H1 (cell line): ENCODE measurements around the gene BMERB1. TPM values are rescaled to one million over a fixed set of nuclear protein-coding genes. Genes with fewer than 3 reads are reported as not detected.
"Not testable (repeated sequence)": the region's sequence is repeated elsewhere in the genome, so short reads cannot be mapped to it uniquely, and the experiment has no call there.

ENCODE experiments used
- CTCF ChIA-PET: fragments of 300-600 bp; sonication (Branson Sonifier 250); formaldehyde crosslinking; loops from one replicate; lab custom pipeline; 2021; ENCODE audit not compliant: partially characterized antibody; lab: Charles Lee
- POLR2A ChIA-PET: fragments of 300-600 bp; sonication (Branson Sonifier 250); formaldehyde crosslinking; loops from one replicate; lab custom pipeline; 2021; ENCODE audit warnings: inconsistent platforms; ENCODE audit not compliant: partially characterized antibody; lab: Charles Lee
- DNase-seq, 2 experiments: peaks; one replicate each; pipeline versions ENCODE4 v3.0.0 to v3.0.0-alpha.2; 2010 to 2022; ENCODE audit warnings: low spot score in 2 of 2, low read depth in 1 of 2, mixed read lengths in 1 of 2
- FAIRE-seq: peaks from 2 replicates; lab custom pipeline; 2011; peaks lifted over from hg19 to GRCh38; lab: Jason Lieb, UNC
- H2AFZ ChIP-seq: 2 replicates; pipeline ENCODE4 v1.8.1; 2012; ENCODE audit warnings: low read length, inconsistent platforms
- H2AK5ac ChIP-seq: 2 replicates; pipeline ENCODE4 v1.6.1; 2013; ENCODE audit warnings: low read depth, low read length
- H2BK120ac ChIP-seq: replicated peaks from 2 replicates; pipeline ENCODE3; 2013; ENCODE audit warnings: low read depth, low read length, inconsistent platforms
- H2BK12ac ChIP-seq: 2 replicates; pipeline ENCODE4 v1.6.1; 2013; ENCODE audit warnings: low read depth, low read length
- H2BK15ac ChIP-seq: 2 replicates; pipeline ENCODE4 v1.6.1; 2013; ENCODE audit warnings: low read length
- H2BK20ac ChIP-seq: 2 replicates; pipeline ENCODE4 v1.6.1; 2013; ENCODE audit warnings: low read length
- H2BK5ac ChIP-seq: 2 replicates; pipeline ENCODE4 v1.6.1; 2013; ENCODE audit warnings: low read depth, low read length
- H3K14ac ChIP-seq: 2 replicates; pipeline ENCODE4 v1.6.1; 2013; ENCODE audit warnings: inconsistent platforms; ENCODE audit not compliant: insufficient read length
- H3K18ac ChIP-seq: 2 replicates; pipeline ENCODE4 v1.6.1; 2013; ENCODE audit warnings: low read length; ENCODE audit errors: extremely low read depth
- H3K23ac ChIP-seq: 2 replicates; pipeline ENCODE4 v1.6.1; 2013; ENCODE audit warnings: inconsistent platforms; ENCODE audit not compliant: insufficient read length
- H3K23me2 ChIP-seq: 2 replicates; pipeline ENCODE4 v1.6.1; 2013; ENCODE audit warnings: low read depth, low read length
- H3K27ac ChIP-seq: 2 replicates; pipeline ENCODE4 v1.6.1; 2011; ENCODE audit warnings: low read depth, low read length, inconsistent platforms
- H3K27me3 ChIP-seq, 4 experiments: replicated peaks in 1 of 4; 1 replicate in 1 of 4; 2 replicates in 3 of 4; pipeline versions ENCODE4 v1.6.1 to v1.8.1; 2011 to 2013; ENCODE audit warnings: low read length in 3 of 4, mild to moderate bottlenecking in 3 of 4, inconsistent platforms in 2 of 4, mixed read lengths in 2 of 4, moderate library complexity in 1 of 4; ENCODE audit not compliant: control insufficient read depth in 3 of 4, insufficient read depth in 3 of 4; ENCODE audit errors: extremely low read depth in 1 of 4
- H3K36me3 ChIP-seq, 4 experiments: 2 replicates each; pipeline versions ENCODE4 v1.6.1 to v1.8.1; 2011 to 2013; ENCODE audit warnings: mild to moderate bottlenecking in 4 of 4, low read length in 3 of 4, moderate library complexity in 2 of 4, control low read depth in 1 of 4, inconsistent platforms in 1 of 4; ENCODE audit not compliant: insufficient read depth in 4 of 4, control insufficient read depth in 2 of 4
- H3K4ac ChIP-seq: replicated peaks from 2 replicates; pipeline ENCODE3; 2013; ENCODE audit warnings: low read length, low read depth, mixed read lengths, inconsistent platforms; ENCODE audit not compliant: insufficient read length
- H3K4me1 ChIP-seq, 4 experiments: replicated peaks in 1 of 4; 1 replicate in 1 of 4; 2 replicates in 3 of 4; pipeline versions ENCODE4 v1.6.1 to v1.8.1; 2011 to 2013; ENCODE audit warnings: low read length in 3 of 4, inconsistent platforms in 2 of 4, mixed read lengths in 1 of 4; ENCODE audit not compliant: insufficient read depth in 4 of 4, control insufficient read depth in 3 of 4
- H3K4me2 ChIP-seq, 2 experiments: 2 replicates each; pipeline versions ENCODE4 v1.6.1 to v1.8.1; 2011 to 2013; ENCODE audit warnings: low read depth in 2 of 2, low read length in 2 of 2, control low read depth in 1 of 2, inconsistent platforms in 1 of 2, mild to moderate bottlenecking in 1 of 2; ENCODE audit not compliant: insufficient read depth in 1 of 2
- H3K4me3 ChIP-seq, 4 experiments: fragments of 200-600, 300-600 bp in 1 of 4; sonication (generic), shearing (Covaris generic), sonication (Bioruptor Twin) in 1 of 4; 2 replicates each; pipeline versions ENCODE4 v1.5.1 to v1.8.1; 2011 to 2016; ENCODE audit warnings: low read length in 4 of 4, low read depth in 3 of 4, control low read depth in 2 of 4, inconsistent platforms in 2 of 4, mild to moderate bottlenecking in 2 of 4, mixed read lengths in 1 of 4, moderate library complexity in 1 of 4; ENCODE audit not compliant: insufficient read depth in 2 of 4; ENCODE audit errors: extremely low read depth in 1 of 4
- H3K56ac ChIP-seq: replicated peaks from 2 replicates; pipeline ENCODE3; 2013; ENCODE audit warnings: low read depth, mild to moderate bottlenecking, mixed read lengths, low read length, inconsistent platforms; ENCODE audit not compliant: insufficient read length
- H3K79me1 ChIP-seq: 2 replicates; pipeline ENCODE4 v1.6.1; 2013; ENCODE audit warnings: low read depth, low read length, control low read depth
- H3K79me2 ChIP-seq, 2 experiments: 2 replicates each; pipeline versions ENCODE4 v1.6.1 to v1.8.1; 2012 to 2013; ENCODE audit warnings: low read length in 2 of 2, mild to moderate bottlenecking in 2 of 2, inconsistent platforms in 1 of 2; ENCODE audit not compliant: insufficient read depth in 2 of 2, control insufficient read depth in 1 of 2
- H3K9ac ChIP-seq, 4 experiments: replicated peaks in 1 of 4; 1 replicate in 1 of 4; 2 replicates in 3 of 4; pipeline versions ENCODE4 v1.6.1 to v1.8.1; 2011 to 2013; ENCODE audit warnings: low read depth in 3 of 4, low read length in 3 of 4, control low read depth in 2 of 4, mild to moderate bottlenecking in 2 of 4, moderate library complexity in 2 of 4, inconsistent platforms in 1 of 4; ENCODE audit errors: extremely low read depth in 1 of 4
- H3K9me3 ChIP-seq, 2 experiments: 2 replicates each; pipeline versions ENCODE4 v1.6.1 to v1.8.1; 2012 to 2013; ENCODE audit warnings: mild to moderate bottlenecking in 2 of 2, moderate library complexity in 2 of 2, control low read depth in 1 of 2, inconsistent platforms in 1 of 2, low read depth in 1 of 2, low read length in 1 of 2, mixed read lengths in 1 of 2; ENCODE audit not compliant: insufficient read depth in 2 of 2
- H4K20me1 ChIP-seq, 2 experiments: replicated peaks in 1 of 2; 2 replicates each; pipeline versions ENCODE3 to v1.8.1; 2011 to 2013; ENCODE audit warnings: inconsistent platforms in 2 of 2, low read length in 2 of 2, mild to moderate bottlenecking in 1 of 2; ENCODE audit not compliant: insufficient read depth in 2 of 2, control insufficient read depth in 1 of 2
- H4K5ac ChIP-seq: 2 replicates; pipeline ENCODE4 v1.6.1; 2013; ENCODE audit warnings: low read length, low read depth, mixed read lengths, inconsistent platforms; ENCODE audit not compliant: insufficient read length
- H4K8ac ChIP-seq: 2 replicates; pipeline ENCODE4 v1.8.0; 2013; ENCODE audit warnings: mild to moderate bottlenecking, moderate library complexity, low read length, inconsistent platforms; ENCODE audit not compliant: insufficient read depth; ENCODE audit errors: extremely low read depth
- H4K91ac ChIP-seq: replicated peaks from 2 replicates; pipeline ENCODE3; 2013; ENCODE audit warnings: low read length, mixed read lengths, inconsistent platforms; ENCODE audit not compliant: insufficient read length
- WGBS, 2 experiments: shearing (Covaris generic) in 1 of 2; methylation state at CpG; one replicate each; pipeline versions ENCODE4 v1.1.6 to v1.1.7; 2013 to 2015; ENCODE audit warnings: low lambda C conversion rate in 2 of 2, mixed read lengths in 2 of 2, inconsistent platforms in 1 of 2, low coverage in 1 of 2, missing lambda C conversion rate in 1 of 2; ENCODE audit not compliant: insufficient replicate concordance in 2 of 2, insufficient coverage in 1 of 2, insufficient read length in 1 of 2; ENCODE audit errors: extremely low coverage in 1 of 2, missing lambda C conversion rate in 1 of 2; 5-methylcytosine and 5-hydroxymethylcytosine counted together
- polyA plus RNA-seq, 7 experiments: library from polyadenylated mRNA; depleted of rRNA in 3 of 7; stranded (reverse) in 5 of 7; unstranded in 2 of 7; fragments of >200 nt in 5 of 7; fragments of 200-250 nt in 2 of 7; gene quantifications; 1 replicate in 5 of 7; 2 replicates in 1 of 7; 4 replicates in 1 of 7; pipeline versions ENCODE4 v1.2.1 to v1.2.3, GENCODE V29; 2011 to 2013; ENCODE audit warnings: missing spikeins in 2 of 7, mixed read lengths in 2 of 7
- total RNA-seq: library from RNA; stranded (reverse); fragmentation: NEBNext Ultra II Directional; extraction: Animal tissue kit (Norgen Biotek cat#: 25700); gene quantifications from 2 replicates; pipeline ENCODE4 v1.2.1, GENCODE V29; 2021

BMERB1 gene
- total and polyA plus RNA-seq, 2 of the 8 experiments (the other 6 are each of a cell fraction or from before 2014, with no cell fraction given) = 23.5 to 27.1 TPM

DNA sequence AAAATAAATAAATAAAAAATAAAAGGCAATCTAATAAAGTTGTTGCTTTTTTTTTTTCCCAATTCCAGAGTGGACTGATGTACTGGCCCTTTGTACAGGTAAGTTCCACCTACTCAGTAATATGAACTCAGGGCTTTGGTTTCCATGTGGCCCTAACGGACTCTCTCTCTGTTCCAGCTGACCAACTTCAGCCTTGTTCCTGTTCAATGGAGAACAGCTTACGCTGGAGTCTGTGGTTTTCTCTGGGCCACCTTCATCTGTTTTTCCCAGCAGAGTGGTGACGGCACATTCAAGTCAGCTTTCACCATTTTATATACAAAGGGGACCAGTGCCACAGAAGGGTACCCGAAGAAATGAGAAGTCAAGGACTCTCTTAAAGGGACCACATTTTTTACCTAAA lies 26.6 kb upstream of the BMERB1 start:
- H3K9me3 ChIP-seq, H3K79me1 ChIP-seq, H3K4ac ChIP-seq, H3K14ac ChIP-seq, H3K4me3 ChIP-seq, H2BK12ac ChIP-seq, H3K27me3 ChIP-seq, H2BK20ac ChIP-seq, H3K79me2 ChIP-seq, CTCF ChIA-PET, H3K56ac ChIP-seq, H4K91ac ChIP-seq, H2BK15ac ChIP-seq, H3K18ac ChIP-seq, H3K4me2 ChIP-seq, H3K27ac ChIP-seq, H4K8ac ChIP-seq, H3K23ac ChIP-seq, H4K5ac ChIP-seq, H3K4me1 ChIP-seq, POLR2A ChIA-PET, FAIRE-seq, H3K23me2 ChIP-seq, H2BK5ac ChIP-seq, H3K36me3 ChIP-seq, DNase-seq, H2AK5ac ChIP-seq, H3K9ac ChIP-seq, H2AFZ ChIP-seq, H2BK120ac ChIP-seq, H4K20me1 ChIP-seq: not testable (repeated sequence)
- 89% methylated on average over 4 of the region's 4 CpGs; no CpG with 5 or more reads in 1 of the 2 experiments for WGBS, 2 experiments

DNA sequence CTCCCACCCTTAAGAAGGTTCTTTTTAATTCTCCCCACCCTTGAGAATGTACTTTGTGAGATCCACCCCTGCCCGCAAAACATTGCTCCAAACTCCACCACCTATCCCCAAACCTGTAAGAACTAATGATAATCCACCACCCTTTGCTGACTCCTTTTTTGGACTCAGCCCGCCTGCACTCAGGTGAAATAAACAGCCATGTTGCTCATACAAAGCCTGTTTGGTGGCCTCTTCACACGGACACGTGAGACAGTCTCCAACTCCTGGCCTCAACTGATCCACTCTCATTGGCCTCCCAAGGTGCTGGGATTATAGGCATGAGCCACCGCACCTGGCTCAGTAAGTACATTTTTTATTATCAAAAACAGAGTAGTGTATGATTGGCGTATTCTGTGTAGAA lies 24.9 kb upstream of the BMERB1 start:
- H2BK15ac ChIP-seq, H2BK12ac ChIP-seq, H3K9me3 ChIP-seq, H3K79me1 ChIP-seq, H3K4me2 ChIP-seq, H3K9ac ChIP-seq, H3K18ac ChIP-seq, H4K5ac ChIP-seq, H2AK5ac ChIP-seq, H2BK5ac ChIP-seq, H3K79me2 ChIP-seq, H3K27me3 ChIP-seq, H4K8ac ChIP-seq, H3K23me2 ChIP-seq, DNase-seq, H3K36me3 ChIP-seq, H3K23ac ChIP-seq, POLR2A ChIA-PET, FAIRE-seq, H3K4me3 ChIP-seq, H4K20me1 ChIP-seq, H2AFZ ChIP-seq, H3K4ac ChIP-seq, H3K27ac ChIP-seq, H2BK20ac ChIP-seq, H3K14ac ChIP-seq, H3K56ac ChIP-seq, H3K4me1 ChIP-seq, H2BK120ac ChIP-seq, H4K91ac ChIP-seq, CTCF ChIA-PET: not testable (repeated sequence)
- 86% methylated on average over 6 of the region's 6 CpGs; no CpG with 5 or more reads in 1 of the 2 experiments for WGBS, 2 experiments
